HepG2 (cell line): Measurements from ENCODE around the gene NRBF2. TPM values are rescaled to one million over a fixed set of nuclear protein-coding genes. Genes with fewer than 3 reads are reported as not detected.

Source experiments
- ATAC-seq: fragments of 200-7000 bp; cut with Tn5 transposase; 3 replicates; pipeline ENCODE4 v1.9.1; 2020; ENCODE audit warnings: mild to moderate bottlenecking, moderate library complexity
- BruUV-seq: library from RNA; stranded (reverse); fragments of 400-500 nt; replicated peaks from 2 replicates; lab custom pipeline; 2021; lab: Mats Ljungman, UMichigan
- CTCF ChIA-PET: fragments of 300-600 bp; formaldehyde crosslinking; extraction: SDS; loops from one replicate; lab custom pipeline; 2021; ENCODE audit warnings: low total read pairs, inconsistent platforms, low intra/inter-chr PET ratio; lab: Yijun Ruan, JAX
- POLR2A ChIA-PET: fragments of 350-600 bp; sonication (Branson Sonifier 250); formaldehyde crosslinking; loops from one replicate; lab custom pipeline; 2020; ENCODE audit warnings: antibody characterized with exemption, inconsistent platforms; lab: Yijun Ruan, JAX
- DNase-seq: peaks from one replicate; pipeline ENCODE4 v3.0.0-alpha.2; 2015; ENCODE audit warnings: low spot score
- FAIRE-seq: peaks from 3 replicates; lab custom pipeline; 2011; peaks lifted over from hg19 to GRCh38; lab: Jason Lieb, UNC
- H2AFZ ChIP-seq: one replicate; pipeline ENCODE4 v1.6.1; 2011; ENCODE audit warnings: low read length, inconsistent platforms
- H3K27ac ChIP-seq: fragments of 300-600 bp; 3 replicates; pipeline ENCODE4 v1.8.0; 2011; ENCODE audit warnings: mixed run types, mild to moderate bottlenecking, mixed read lengths, low read length, inconsistent platforms; ENCODE audit not compliant: insufficient read depth; ENCODE audit errors: extremely low read length
- H3K27me3 ChIP-seq, 2 experiments: fragments of 200-600 bp in 1 of 2; 2 replicates in 1 of 2; 3 replicates in 1 of 2; pipeline versions ENCODE4 v1.6.0 to v1.8.0; 2011; ENCODE audit warnings: low read length in 2 of 2, mild to moderate bottlenecking in 2 of 2, moderate library complexity in 2 of 2, inconsistent platforms in 1 of 2; ENCODE audit not compliant: insufficient read depth in 2 of 2, control insufficient read depth in 1 of 2
- H3K36me3 ChIP-seq, 2 experiments: fragments of 200-600 bp in 1 of 2; replicated peaks in 1 of 2; 2 replicates in 1 of 2; 3 replicates in 1 of 2; pipeline versions ENCODE4 v1.5.1 to v1.8.0; 2011; ENCODE audit warnings: low read length in 2 of 2, inconsistent platforms in 1 of 2; ENCODE audit not compliant: insufficient read depth in 2 of 2, control insufficient read depth in 1 of 2
- H3K4me1 ChIP-seq: 2 replicates; pipeline ENCODE4 v1.5.1; 2012; ENCODE audit warnings: low read length, inconsistent platforms; ENCODE audit not compliant: insufficient read depth
- H3K4me2 ChIP-seq: 2 replicates; pipeline ENCODE4 v1.6.0; 2011; ENCODE audit warnings: low read depth, low read length, inconsistent platforms
- H3K4me3 ChIP-seq, 3 experiments: fragments of 200-600 bp in 1 of 3; sonication (generic), shearing (Covaris generic) in 1 of 3; replicated peaks in 1 of 3; 2 replicates each; pipeline ENCODE4 v1.5.1; 2011 to 2016; ENCODE audit warnings: low read length in 3 of 3, inconsistent platforms in 2 of 3, low read depth in 2 of 3, mild to moderate bottlenecking in 2 of 3, control low read depth in 1 of 3, mixed read lengths in 1 of 3; ENCODE audit not compliant: insufficient read depth in 1 of 3
- H3K79me2 ChIP-seq: one replicate; pipeline ENCODE4 v1.6.1; 2011; ENCODE audit warnings: low read length, inconsistent platforms; ENCODE audit not compliant: insufficient read depth
- H3K9ac ChIP-seq: 2 replicates; pipeline ENCODE4 v1.6.0; 2011; ENCODE audit warnings: mild to moderate bottlenecking, low read depth, low read length, inconsistent platforms; ENCODE audit not compliant: insufficient read depth
- H3K9me3 ChIP-seq: 2 replicates; pipeline ENCODE4 v1.5.1; 2012; ENCODE audit warnings: mild to moderate bottlenecking, low read length
- H4K20me1 ChIP-seq: 2 replicates; pipeline ENCODE4 v1.6.0; 2011; ENCODE audit warnings: inconsistent platforms, mild to moderate bottlenecking, low read length, moderate library complexity; ENCODE audit not compliant: insufficient read depth
- BCLAF1 ChIP-seq: fragments of 450-650 bp; IDR thresholded peaks from 2 replicates; pipeline ENCODE4 v1.6.1; 2017; ENCODE audit warnings: mild to moderate bottlenecking
- IRF1 ChIP-seq: sonication (generic); formaldehyde crosslinking; IDR thresholded peaks from 2 replicates; pipeline ENCODE4 v1.4.0; 2020; ENCODE audit warnings: low read depth, mild to moderate bottlenecking, missing genetic modification reagents
- PCBP2 ChIP-seq: fragments of 200-400 bp; formaldehyde crosslinking; optimal IDR thresholded peaks from 2 replicates; pipeline ENCODE3; 2018; ENCODE audit warnings: low read length, low read depth; ENCODE audit not compliant: poor library complexity, severe bottlenecking
- SMYD3 ChIP-seq: sonication (generic); formaldehyde crosslinking; IDR thresholded peaks from 2 replicates; pipeline ENCODE4 v1.8.1; 2023; ENCODE audit warnings: mild to moderate bottlenecking, missing genetic modification reagents
- SNAPC4 ChIP-seq: sonication (generic); formaldehyde crosslinking; IDR thresholded peaks from 2 replicates; pipeline ENCODE4 v1.4.0; 2020; ENCODE audit warnings: mild to moderate bottlenecking, missing genetic modification reagents
- USF2 ChIP-seq, 2 experiments: sonication (generic) in 1 of 2; formaldehyde crosslinking in 1 of 2; IDR thresholded peaks; 2 replicates each; pipeline versions ENCODE4 v1.5.1 to v1.6.1; 2011 to 2020; ENCODE audit warnings: borderline replicate concordance in 1 of 2, low read depth in 1 of 2, low read length in 1 of 2, mild to moderate bottlenecking in 1 of 2, missing genetic modification reagents in 1 of 2, moderate library complexity in 1 of 2
- ZNF235 ChIP-seq: sonication (generic); formaldehyde crosslinking; IDR thresholded peaks from 2 replicates; pipeline ENCODE4 v1.8.1; 2023; ENCODE audit warnings: mild to moderate bottlenecking, missing genetic modification reagents, borderline replicate concordance
- ZNF263 ChIP-seq: sonication (generic); formaldehyde crosslinking; IDR thresholded peaks from 2 replicates; pipeline ENCODE4 v1.4.0; 2020; ENCODE audit warnings: missing genetic modification reagents
- ZNF607 ChIP-seq: sonication (generic); formaldehyde crosslinking; IDR thresholded peaks from 2 replicates; pipeline ENCODE4 v1.5.1; 2020; ENCODE audit warnings: missing genetic modification reagents, mild to moderate bottlenecking, borderline replicate concordance
- ZNF788 ChIP-seq: sonication (generic); formaldehyde crosslinking; IDR thresholded peaks from 2 replicates; pipeline ENCODE4 v1.5.0; 2020; ENCODE audit warnings: mild to moderate bottlenecking, missing genetic modification reagents, borderline replicate concordance
- WGBS: methylation state at CpG from one replicate; pipeline ENCODE4 v1.1.6; 2017; ENCODE audit warnings: low lambda C conversion rate; 5-methylcytosine and 5-hydroxymethylcytosine counted together
- in situ Hi-C: cut with HindIII; loops from 2 replicates; pipeline ENCODE4 v1.10.0; 2017; ENCODE audit warnings: low pct_unique_long_range_greater_than_20kb; ENCODE audit not compliant: extremely low pct_ligation_motif_present
- intact Hi-C: fragments of 100-400 bp; cut with micrococcal nuclease; formaldehyde crosslinking; loops from one replicate; pipeline ENCODE4 v1.10.0; 2022; ENCODE audit not compliant: unreplicated experiment
- polyA plus RNA-seq, 8 experiments: library from polyadenylated mRNA; depleted of rRNA in 3 of 8; stranded (reverse) in 7 of 8; unstranded in 1 of 8; fragments of >200 nt; fragmentation: Illumina TruSeq in 4 of 8; extraction: Trizol in 4 of 8; gene quantifications; 2 replicates each; pipeline versions ENCODE4 v1.2.1 to v1.2.3, GENCODE V29; 2011 to 2016; ENCODE audit warnings: low read depth in 4 of 8, missing spikeins in 1 of 8, mixed read lengths in 1 of 8; ENCODE audit not compliant: insufficient read depth in 1 of 8
- total RNA-seq, 5 experiments: library from RNA; depleted of rRNA; stranded (reverse); fragments of >200 nt; fragmentation: Illumina TruSeq; extraction: Trizol; gene quantifications; 2 replicates each; pipeline ENCODE4 v1.2.3, GENCODE V29; 2016; ENCODE audit warnings: low read depth in 1 of 5

The NRBF2 gene
- total and polyA plus RNA-seq, 2 of the 13 experiments (the other 11 are each of a cell fraction or from before 2014, with no cell fraction given), result 20.0 to 28.4 TPM

- intact Hi-C loops, result loop anchor here (1.0 to 2.0 kb wide), 2 partner anchors 19 to 318 kb away; partner anchors contain the start of gene EGR2
- DNase-seq (no peak), ATAC-seq (no peak), FAIRE-seq (peak; percentile 8)
- Histone ChIP-seq H3K9ac (peak overlapping the region; percentile 94), H3K27me3 (no peaks in the 10 kb centered on the region; a peak in 1 of 5 replicates), H3K4me3 (peak overlapping the region; percentile 77 to 91 (median 88)), H2AFZ (no peak overlapping the region), H3K27ac (peak overlapping the region; percentile 92), H3K36me3 (no peaks in the 10 kb centered on the region), H3K79me2 (peaks cover 52% of the 10 kb centered on the region), H3K4me1 (peaks cover 44% of the 10 kb centered on the region), H3K9me3 (no peaks in the 10 kb centered on the region), H3K4me2 (peak overlapping the region; percentile 82), H4K20me1 (peaks cover 21% of the 10 kb centered on the region)
- POLR2A ChIA-PET, result interaction anchor here (0.6 to 3.5 kb wide), 6 partner anchors 13 to 330 kb away, joined by 3 to 32 read pairs (median 3); partner anchors contain the start of genes ADO and EGR2
- in situ Hi-C loops, result loop anchor here (10.0 kb wide), 1 partner anchor 329 kb away; the partner anchor contains the start of gene ADO
- CTCF ChIA-PET, result no interaction called here
- TSS peak; percentile 77 for BruUV-seq
- 2% methylated on average over 8 of the region's 9 CpGs for WGBS
- 0 out of 2 replicates have a peak, but pooled peaks have one; percentile 2 for TF ChIP-seq ZNF788 (CRISPR knock-in tag)
- TF ChIP-seq USF2 (IDR thresholded peaks at IDR 0.05; ENCODE audit: low read depth, low read length), result no peak
- TF ChIP-seq USF2 (CRISPR knock-in tag; IDR thresholded peaks at IDR 0.05; ENCODE audit: borderline replicate concordance), result 0 out of 2 replicates have a peak, but pooled peaks have one; percentile 14
- 0 out of 2 replicates have a peak, but pooled peaks have one; percentile 1 for TF ChIP-seq ZNF263 (CRISPR knock-in tag)
- TF ChIP-seq ZNF607 (CRISPR knock-in tag), result no peak
- TF ChIP-seq ZNF235 (CRISPR knock-in tag), result 0 out of 2 replicates have a peak, but pooled peaks have one; percentile 38
- TF ChIP-seq SNAPC4 (CRISPR knock-in tag), result 0 out of 2 replicates have a peak, but pooled peaks have one; percentile 11
- no peak for TF ChIP-seq BCLAF1
- TF ChIP-seq SMYD3 (CRISPR knock-in tag), result no peak
- TF ChIP-seq IRF1 (CRISPR knock-in tag), result no peak
- peak; percentile 76 for TF ChIP-seq PCBP2
Observed at GRCh38 chr10:63133821-63134557, 861 bp downstream of the NRBF2 start.
